CD4-positive, alpha-beta T cell (primary cell): ENCODE data around the gene LTC4S. TPM values are rescaled to one million over a fixed set of nuclear protein-coding genes. Genes with fewer than 3 reads are reported as not detected.

Source experiments
- ATAC-seq: fragments of 200-7000 bp; cut with Tn5 transposase; one replicate; pipeline ENCODE4 v1.10.0; 2022; ENCODE audit warnings: mild to moderate bottlenecking; ENCODE audit not compliant: poor library complexity
- CTCF ChIA-PET: fragments of 350-600 bp; sonication (Branson Sonifier 250); formaldehyde crosslinking; loops from one replicate; lab custom pipeline; 2021; ENCODE audit warnings: antibody characterized with exemption, inconsistent platforms; lab: Charles Lee
- POLR2A ChIA-PET: fragments of 350-600 bp; sonication (Branson Sonifier 250); formaldehyde crosslinking; loops from one replicate; lab custom pipeline; 2021; ENCODE audit warnings: antibody characterized with exemption, inconsistent platforms; lab: Charles Lee
- DNase-seq, 14 experiments: peaks; one replicate each; pipeline ENCODE4 v3.0.0-alpha.2; 2013 to 2020; ENCODE audit warnings: mixed read lengths in 2 of 14
- H3K27ac ChIP-seq, 2 donors: one replicate each; pipeline versions ENCODE4 v1.5.1 to v1.7.0; 2013; ENCODE audit warnings: low read length in 2 of 2, low read depth in 1 of 2, mild to moderate bottlenecking in 1 of 2
- H3K27me3 ChIP-seq, 2 experiments: 1 replicate in 1 of 2; 2 replicates in 1 of 2; pipeline versions ENCODE4 v1.6.1 to v1.7.0; 2013; ENCODE audit warnings: low read length in 2 of 2, control low read depth in 1 of 2, mild to moderate bottlenecking in 1 of 2, moderate library complexity in 1 of 2; ENCODE audit not compliant: insufficient read depth in 2 of 2, control insufficient read depth in 1 of 2
- H3K36me3 ChIP-seq: one replicate; pipeline ENCODE4 v1.6.1; 2013; ENCODE audit warnings: low read length, control low read depth; ENCODE audit not compliant: insufficient read depth
- H3K4me1 ChIP-seq: one replicate; pipeline ENCODE4 v1.6.1; 2013; ENCODE audit warnings: low read length, control low read depth; ENCODE audit not compliant: insufficient read depth
- H3K4me3 ChIP-seq: one replicate; pipeline ENCODE4 v1.5.1; 2013; ENCODE audit warnings: mild to moderate bottlenecking, low read length, moderate library complexity
- H3K9me3 ChIP-seq, 2 experiments: 1 replicate in 1 of 2; 2 replicates in 1 of 2; pipeline versions ENCODE4 v1.6.1 to v1.7.0; 2013; ENCODE audit warnings: low read length in 2 of 2, mild to moderate bottlenecking in 2 of 2, control low read depth in 1 of 2, moderate library complexity in 1 of 2; ENCODE audit not compliant: control insufficient read depth in 1 of 2, insufficient read depth in 1 of 2
- H3K27ac Mint-ChIP-seq: one replicate; pipeline ENCODE4 v1.8.0; 2020; ENCODE audit warnings: mixed read lengths
- H3K27me3 Mint-ChIP-seq: one replicate; pipeline ENCODE4 v1.8.0; 2021; ENCODE audit warnings: mixed read lengths
- H3K36me3 Mint-ChIP-seq: one replicate; pipeline ENCODE4 v1.8.0; 2021; ENCODE audit warnings: low read depth, mixed read lengths
- H3K4me1 Mint-ChIP-seq: one replicate; pipeline ENCODE4 v1.8.0; 2021; ENCODE audit warnings: low read depth, mixed read lengths
- H3K4me3 Mint-ChIP-seq: one replicate; pipeline ENCODE4 v1.8.0; 2020; ENCODE audit warnings: mild to moderate bottlenecking, mixed read lengths
- H3K9me3 Mint-ChIP-seq: one replicate; pipeline ENCODE4 v1.8.0; 2020; ENCODE audit warnings: mixed read lengths
- CTCF ChIP-seq: fragments of 200-600 bp; IDR thresholded peaks from one replicate; pipeline ENCODE4 v1.8.0; 2022; ENCODE audit warnings: antibody characterized with exemption, mild to moderate bottlenecking
- intact Hi-C, 2 experiments: fragments of 100-400 bp; cut with DNase I in 1 of 2; cut with micrococcal nuclease in 1 of 2; formaldehyde crosslinking; loops; one replicate each; pipeline versions ENCODE4 v1.15.1 to v1.9.0; 2023 to 2025; cut with DNase I, micrococcal nuclease
- total RNA-seq, 174 experiments: library from RNA in 2 of 174; stranded (reverse) in 2 of 174; gene quantifications; one replicate each; pipeline ENCODE4 v1.2.3 and lab custom pipeline; 2021 to 2026

Gene LTC4S
- total RNA-seq, 2 experiments from 2014 or later, result 3.6 to 4.2 TPM

- Mint-ChIP-seq H3K27ac (peak overlapping the region; percentile 81), H3K9me3 (no peaks in the 10 kb centered on the region), H3K36me3 (peaks cover 80% of the 10 kb centered on the region), H3K4me1 (peaks cover 14% of the 10 kb centered on the region), H3K27me3 (no peaks in the 10 kb centered on the region), H3K4me3 (no peak overlapping the region)
- no peaks in the 10 kb centered on the region for H3K27me3 ChIP-seq
- H3K4me1 ChIP-seq, result peaks cover 20% of the 10 kb centered on the region
- peak overlapping the region; percentile 41 to 72 for H3K27ac ChIP-seq
- ATAC-seq (no peak), DNase-seq (no peak)
- ChIA-PET CTCF (interaction anchor here (0.8 to 1.5 kb wide), 4 partner anchors 26 to 42 kb away, joined by 3 to 5 read pairs (median 4); no protein-coding TSS in a partner anchor), POLR2A (interaction anchor here (0.6 to 1.7 kb wide), 7 partner anchors 10 to 253 kb away, joined by 3 to 10 read pairs (median 4); partner anchors contain the start of genes HNRNPH1 and SQSTM1)
- peaks cover 0 to 4% of the 10 kb centered on the region in 2 experiments for H3K9me3 ChIP-seq
- H3K4me3 ChIP-seq, result no peak overlapping the region
- no peak for TF ChIP-seq CTCF
- intact Hi-C loops, result no loop called here
- H3K36me3 ChIP-seq, result peaks cover 63% of the 10 kb centered on the region
These were observed 43.6 kb downstream of the LTC4S start for GRCh38 chr5:179837076-179838011.

GRCh38 chr5:179839328-179840256 is 45.8 kb downstream of the LTC4S start:
- no peak for ATAC-seq
- Histone ChIP-seq H3K4me1 (peaks cover 20% of the 10 kb centered on the region), H3K27ac (no peak overlapping the region), H3K9me3 (peaks cover 0 to 4% of the 10 kb centered on the region in 2 experiments), H3K4me3 (no peak overlapping the region), H3K36me3 (peaks cover 50% of the 10 kb centered on the region), H3K27me3 (no peaks in the 10 kb centered on the region)
- no peak overlapping the region for H3K4me3 Mint-ChIP-seq
- ChIA-PET CTCF (no interaction called here), POLR2A (interaction anchor here (0.8 to 1.1 kb wide), 2 partner anchors 17 to 107 kb away, joined by 3 read pairs; partner anchors contain the start of gene MAML1)
- no peaks in the 10 kb centered on the region for H3K27me3 Mint-ChIP-seq
- TF ChIP-seq CTCF, result no peak
- peaks cover 80% of the 10 kb centered on the region for H3K36me3 Mint-ChIP-seq
- no peak for DNase-seq
- H3K27ac Mint-ChIP-seq, result no peak overlapping the region
- intact Hi-C loops, result no loop called here
- no peaks in the 10 kb centered on the region for H3K9me3 Mint-ChIP-seq
- peaks cover 14% of the 10 kb centered on the region for H3K4me1 Mint-ChIP-seq

GRCh38 chr5:179840321-179840720 is 46.5 kb downstream of the LTC4S start:
- Mint-ChIP-seq H3K9me3 (peaks cover 2% of the 10 kb centered on the region), H3K4me3 (no peak overlapping the region), H3K27me3 (no peaks in the 10 kb centered on the region), H3K4me1 (peaks cover 14% of the 10 kb centered on the region), H3K27ac (peak overlapping the region; percentile 12), H3K36me3 (peaks cover 84% of the 10 kb centered on the region)
- TF ChIP-seq CTCF, result no peak
- ATAC-seq, result no peak
- no peaks in the 10 kb centered on the region for H3K27me3 ChIP-seq
- peaks cover 50% of the 10 kb centered on the region for H3K36me3 ChIP-seq
- intact Hi-C loops, result no loop called here
- peaks cover 4 to 5% of the 10 kb centered on the region in 2 experiments for H3K9me3 ChIP-seq
- ChIA-PET CTCF (no interaction called here), POLR2A (interaction anchor here (0.8 to 1.1 kb wide), 2 partner anchors 18 to 108 kb away, joined by 3 read pairs; partner anchors contain the start of gene MAML1)
- H3K4me3 ChIP-seq, result no peak overlapping the region
- no peak for DNase-seq
- no peak overlapping the region for H3K27ac ChIP-seq
- peaks cover 20% of the 10 kb centered on the region for H3K4me1 ChIP-seq
